H9 (cell line): ENCODE data around the gene PLEKHG2. TPM values are rescaled to one million over a fixed set of nuclear protein-coding genes. Genes with fewer than 3 reads are reported as not detected.

Source experiments
- DNase-seq: peaks from one replicate; pipeline ENCODE4 v3.0.0-alpha.2; 2017
- H2AFZ ChIP-seq: one replicate; pipeline ENCODE4 v1.6.1; 2013; ENCODE audit warnings: mild to moderate bottlenecking, low read length, control low read depth, moderate library complexity
- H2AK5ac ChIP-seq: 2 replicates; pipeline ENCODE4 v1.6.1; 2013; ENCODE audit warnings: low read length, control low read depth, mixed read lengths; ENCODE audit not compliant: insufficient read length
- H2BK120ac ChIP-seq: one replicate; pipeline ENCODE4 v1.6.1; 2013; ENCODE audit warnings: low read depth, mild to moderate bottlenecking, low read length, control low read depth, inconsistent platforms; ENCODE audit not compliant: poor library complexity, severe bottlenecking
- H2BK12ac ChIP-seq: 2 replicates; pipeline ENCODE4 v1.6.1; 2013; ENCODE audit warnings: low read length, control low read depth, mixed read lengths, low read depth; ENCODE audit not compliant: insufficient read length
- H2BK15ac ChIP-seq: 2 replicates; pipeline ENCODE4 v1.6.1; 2013; ENCODE audit warnings: low read depth, low read length, control low read depth
- H2BK20ac ChIP-seq: one replicate; pipeline ENCODE4 v1.6.1; 2013; ENCODE audit warnings: low read depth, mild to moderate bottlenecking, low read length, control low read depth, inconsistent platforms; ENCODE audit not compliant: poor library complexity, severe bottlenecking
- H2BK5ac ChIP-seq: 2 replicates; pipeline ENCODE4 v1.6.1; 2013; ENCODE audit warnings: low read length, control low read depth, mixed read lengths; ENCODE audit not compliant: insufficient read length
- H3K14ac ChIP-seq: 2 replicates; pipeline ENCODE4 v1.6.1; 2013; ENCODE audit warnings: low read length, control low read depth; ENCODE audit not compliant: insufficient read depth
- H3K18ac ChIP-seq: 2 replicates; pipeline ENCODE4 v1.6.1; 2013; ENCODE audit warnings: low read depth, mild to moderate bottlenecking, mixed read lengths, low read length, control low read depth; ENCODE audit not compliant: insufficient read length
- H3K23ac ChIP-seq: 2 replicates; pipeline ENCODE4 v1.6.1; 2013; ENCODE audit warnings: low read length, control low read depth, mixed read lengths, low read depth; ENCODE audit not compliant: insufficient read length
- H3K23me2 ChIP-seq: 2 replicates; pipeline ENCODE4 v1.6.1; 2013; ENCODE audit warnings: low read depth, mild to moderate bottlenecking, mixed read lengths, low read length, control low read depth; ENCODE audit not compliant: insufficient read length, poor library complexity, severe bottlenecking
- H3K27ac ChIP-seq: 2 replicates; pipeline ENCODE4 v1.5.1; 2013; ENCODE audit warnings: low read length, control low read depth, mixed read lengths, low read depth; ENCODE audit not compliant: insufficient read length
- H3K27me3 ChIP-seq: 2 replicates; pipeline ENCODE4 v1.6.1; 2013; ENCODE audit warnings: low read length, control low read depth, inconsistent platforms; ENCODE audit not compliant: insufficient read depth
- H3K4ac ChIP-seq: 2 replicates; pipeline ENCODE4 v1.6.1; 2013; ENCODE audit warnings: low read depth, mild to moderate bottlenecking, control low read depth, inconsistent platforms, low read length, moderate library complexity
- H3K4me1 ChIP-seq: 2 replicates; pipeline ENCODE4 v1.6.1; 2013; ENCODE audit warnings: low read length, control low read depth, inconsistent platforms; ENCODE audit not compliant: insufficient read depth
- H3K4me2 ChIP-seq: 2 replicates; pipeline ENCODE4 v1.6.1; 2013; ENCODE audit warnings: low read length, control low read depth, mixed read lengths; ENCODE audit not compliant: insufficient read length, insufficient read depth
- H3K56ac ChIP-seq: 2 replicates; pipeline ENCODE4 v1.6.1; 2013; ENCODE audit warnings: low read depth, mild to moderate bottlenecking, mixed read lengths, low read length, control low read depth; ENCODE audit not compliant: insufficient read length
- H3K79me1 ChIP-seq: 2 replicates; pipeline ENCODE4 v1.6.1; 2013; ENCODE audit warnings: low read depth, mild to moderate bottlenecking, moderate library complexity, low read length, control low read depth, inconsistent platforms; ENCODE audit not compliant: insufficient read depth, poor library complexity, severe bottlenecking
- H3K79me2 ChIP-seq: 2 replicates; pipeline ENCODE4 v1.6.1; 2013; ENCODE audit warnings: low read length, control low read depth, inconsistent platforms; ENCODE audit not compliant: insufficient read depth
- H3K9ac ChIP-seq: 2 replicates; pipeline ENCODE4 v1.6.1; 2013; ENCODE audit warnings: low read length, control low read depth, mixed read lengths; ENCODE audit not compliant: insufficient read length; ENCODE audit errors: extremely low read depth
- H3K9me3 ChIP-seq: one replicate; pipeline ENCODE4 v1.6.1; 2013; ENCODE audit warnings: low read depth, low read length, inconsistent platforms; ENCODE audit not compliant: control insufficient read depth
- H3T11ph ChIP-seq: one replicate; pipeline ENCODE4 v1.6.1; 2013; ENCODE audit warnings: mild to moderate bottlenecking, low read length, control low read depth, inconsistent platforms
- H4K20me1 ChIP-seq: one replicate; pipeline ENCODE4 v1.6.1; 2013; ENCODE audit not compliant: control insufficient read depth, insufficient read length, insufficient read depth
- H4K5ac ChIP-seq: 2 replicates; pipeline ENCODE4 v1.6.1; 2013; ENCODE audit warnings: low read depth, mild to moderate bottlenecking, mixed read lengths, low read length, control low read depth; ENCODE audit not compliant: insufficient read length
- H4K8ac ChIP-seq: replicated peaks from 2 replicates; pipeline ENCODE4 v1.6.1; 2013; ENCODE audit warnings: low read length, control low read depth, mixed read lengths, low read depth; ENCODE audit not compliant: insufficient read length
- H4K91ac ChIP-seq: 2 replicates; pipeline ENCODE4 v1.6.1; 2013; ENCODE audit warnings: low read depth, mild to moderate bottlenecking, moderate library complexity, mixed read lengths, low read length, control low read depth; ENCODE audit not compliant: insufficient read length
- H3K27ac Mint-ChIP-seq, 3 experiments: 2 replicates in 2 of 3; 3 replicates in 1 of 3; pipeline ENCODE4 v1.8.0; 2020 to 2021; ENCODE audit warnings: mixed read lengths in 3 of 3, mild to moderate bottlenecking in 1 of 3, moderate library complexity in 1 of 3
- H3K27me3 Mint-ChIP-seq: 2 replicates; pipeline ENCODE4 v1.8.0; 2021; ENCODE audit warnings: low read depth, mild to moderate bottlenecking, moderate library complexity, mixed read lengths
- H3K36me3 Mint-ChIP-seq, 3 experiments: 2 replicates in 2 of 3; 3 replicates in 1 of 3; pipeline ENCODE4 v1.8.0; 2020 to 2021; ENCODE audit warnings: low read depth in 3 of 3, mixed read lengths in 3 of 3; ENCODE audit not compliant: insufficient read depth in 1 of 3
- H3K4me1 Mint-ChIP-seq, 2 experiments: 2 replicates each; pipeline ENCODE4 v1.8.0; 2020; ENCODE audit warnings: mixed read lengths in 2 of 2
- H3K4me3 Mint-ChIP-seq, 2 experiments: 2 replicates in 1 of 2; 3 replicates in 1 of 2; pipeline ENCODE4 v1.8.0; 2020 to 2021; ENCODE audit warnings: mild to moderate bottlenecking in 2 of 2, mixed read lengths in 2 of 2, moderate library complexity in 1 of 2
- H3K9me3 Mint-ChIP-seq, 2 experiments: 2 replicates in 1 of 2; 3 replicates in 1 of 2; pipeline ENCODE4 v1.8.0; 2020; ENCODE audit warnings: mild to moderate bottlenecking in 2 of 2, mixed read lengths in 2 of 2, moderate library complexity in 1 of 2
- CTCF ChIP-seq: fragments of 200-600 bp; sonication (generic); conservative IDR thresholded peaks from 3 replicates; pipeline ENCODE4 v1.8.0; 2021; ENCODE audit warnings: antibody characterized with exemption, mild to moderate bottlenecking
- WGBS: extraction: QIAGEN DNeasy Blood & Tissue Kit; methylation state at CpG from one replicate; pipeline ENCODE4 v1.1.7; 2013; ENCODE audit warnings: missing lambda C conversion rate, low lambda C conversion rate, mixed read lengths; ENCODE audit not compliant: insufficient read length; ENCODE audit errors: extremely low coverage; 5-methylcytosine and 5-hydroxymethylcytosine counted together
- total RNA-seq: library from RNA; stranded (reverse); gene quantifications from 2 replicates; pipeline ENCODE4 v1.2.1, GENCODE V29; 2021

The PLEKHG2 gene
- total RNA-seq, 1 experiment from 2014 or later: 167 TPM

- H3K27me3 ChIP-seq: no peaks in the 10 kb centered on the region
- H3K14ac ChIP-seq: no peak overlapping the region
- H3K18ac ChIP-seq: no peak overlapping the region
- no peak overlapping the region for H3K27ac ChIP-seq
- Mint-ChIP-seq H3K27me3 (no peaks in the 10 kb centered on the region; the same call in 1 of the 2 replicates), H3K9me3 (no peaks in the 10 kb centered on the region; a peak in 2 of 5 replicates), H3K4me3 (no peak overlapping the region), H3K27ac (no peak overlapping the region), H3K4me1 (peaks cover 26 to 31% of the 10 kb centered on the region in 2 experiments), H3K36me3 (peaks cover 7 to 20% (median 16%) of the 10 kb centered on the region in 3 experiments; a peak in 6 of 7 replicates)
- H3K56ac ChIP-seq: no peak overlapping the region
- H3T11ph ChIP-seq: no peak overlapping the region
- peaks cover 15% of the 10 kb centered on the region for H3K23me2 ChIP-seq
- no peak for TF ChIP-seq CTCF
- no peak overlapping the region for H4K8ac ChIP-seq
- H4K20me1 ChIP-seq: no peaks in the 10 kb centered on the region
- no peak overlapping the region for H2BK20ac ChIP-seq
- no peaks in the 10 kb centered on the region for H3K9me3 ChIP-seq
- WGBS: no CpG with 5 or more reads among the region's 4 CpGs
- H4K91ac ChIP-seq: no peak overlapping the region
- no peak overlapping the region for H2BK5ac ChIP-seq
- H2BK120ac ChIP-seq: no peak overlapping the region
- no peak overlapping the region for H2BK12ac ChIP-seq
- H2AFZ ChIP-seq: no peak overlapping the region
- DNase-seq: no peak
- H3K4ac ChIP-seq: no peak overlapping the region
- H2AK5ac ChIP-seq: no peak overlapping the region
- no peaks in the 10 kb centered on the region for H3K79me2 ChIP-seq
- H4K5ac ChIP-seq: no peak overlapping the region
- no peaks in the 10 kb centered on the region for H3K79me1 ChIP-seq
- no peak overlapping the region for H3K9ac ChIP-seq
- H3K4me1 ChIP-seq: peaks cover 4% of the 10 kb centered on the region; the same call in 1 of the 2 replicates
- H3K4me2 ChIP-seq: no peak overlapping the region
- no peak overlapping the region for H3K23ac ChIP-seq
- no peak overlapping the region for H2BK15ac ChIP-seq
Measured at GRCh38 chr19:39400061-39400460, 12.4 kb upstream of the PLEKHG2 start.
